ENCODE results near the gene PTPRT.

PTPRT gene

GRCh38 chr20:42775037-42775436 lies 414.7 kb downstream of the PTPRT start:
- Histone ChIP-seq H3K36me3 (ENCODE audit: low read length) (no peaks in the 10 kb centered on the region), H3K79me2 (ENCODE audit: insufficient read depth, low read length) (no peaks in the 10 kb centered on the region), H4K20me1 (ENCODE audit: low read depth, low read length) (no peaks in the 10 kb centered on the region), H3K27ac (ENCODE audit: low read depth, low read length) (no peak overlapping the region), H3K9me3 (ENCODE audit: insufficient read depth, low read length) (0 out of 2 replicates have a peak, but pooled peaks cover 2% of the 10 kb centered on the region), H3K4me3 (ENCODE audit: insufficient read depth, low read length, poor library complexity, severe bottlenecking) (no peak overlapping the region), H3K4me2 (ENCODE audit: low read depth, low read length, poor library complexity, severe bottlenecking) (no peak overlapping the region), H3K9me2 (replicated peaks; ENCODE audit: insufficient read depth, low read length) (no peaks in the 10 kb centered on the region), H2AFZ (ENCODE audit: low read depth, low read length, severe bottlenecking) (no peak overlapping the region), H3F3A (ENCODE audit: insufficient read depth) (no peaks in the 10 kb centered on the region), H3K9ac (ENCODE audit: low read length) (no peak overlapping the region), H3K27me3 (ENCODE audit: low read length) (no peaks in the 10 kb centered on the region)
- TF ChIP-seq EZH2phosphoT487 (conservative IDR thresholded peaks at IDR 0.05; ENCODE audit: low read length) = no peak
- TF ChIP-seq CTCF (IDR thresholded peaks at IDR 0.05; ENCODE audit: insufficient read depth, low read length, poor library complexity, severe bottlenecking) = no peak

GRCh38 chr20:42763015-42763414 lies 426.7 kb downstream of the PTPRT start:
- H3K4me3 ChIP-seq (ENCODE audit: insufficient read depth, low read length, poor library complexity, severe bottlenecking) = no peak overlapping the region
- no peak overlapping the region for H2AFZ ChIP-seq (ENCODE audit: low read depth, low read length, severe bottlenecking)
- no peaks in the 10 kb centered on the region for H3K9me3 ChIP-seq (ENCODE audit: insufficient read depth, low read length)
- H3F3A ChIP-seq (ENCODE audit: insufficient read depth) = no peaks in the 10 kb centered on the region
- H3K4me2 ChIP-seq (ENCODE audit: low read depth, low read length, poor library complexity, severe bottlenecking) = no peak overlapping the region
- no peaks in the 10 kb centered on the region for H4K20me1 ChIP-seq (ENCODE audit: low read depth, low read length)
- no peaks in the 10 kb centered on the region for H3K27me3 ChIP-seq (ENCODE audit: low read length)
- no peak overlapping the region for H3K27ac ChIP-seq (ENCODE audit: low read depth, low read length)
- H3K79me2 ChIP-seq (ENCODE audit: insufficient read depth, low read length) = no peaks in the 10 kb centered on the region
- H3K36me3 ChIP-seq (ENCODE audit: low read length) = no peaks in the 10 kb centered on the region
- TF ChIP-seq CTCF (IDR thresholded peaks at IDR 0.05; ENCODE audit: insufficient read depth, low read length, poor library complexity, severe bottlenecking) (no peak), EZH2phosphoT487 (conservative IDR thresholded peaks at IDR 0.05; ENCODE audit: low read length) (no peak)
- no peak overlapping the region for H3K9ac ChIP-seq (ENCODE audit: low read length)
- H3K9me2 ChIP-seq (replicated peaks; ENCODE audit: insufficient read depth, low read length) = no peaks in the 10 kb centered on the region

GRCh38 chr20:42756991-42757390 lies 432.7 kb downstream of the PTPRT start:
- Histone ChIP-seq H3F3A (ENCODE audit: insufficient read depth) (no peaks in the 10 kb centered on the region), H4K20me1 (ENCODE audit: low read depth, low read length) (no peaks in the 10 kb centered on the region), H3K9me2 (replicated peaks; ENCODE audit: insufficient read depth, low read length) (no peaks in the 10 kb centered on the region), H3K4me3 (ENCODE audit: insufficient read depth, low read length, poor library complexity, severe bottlenecking) (no peak overlapping the region), H3K9ac (ENCODE audit: low read length) (no peak overlapping the region), H3K27ac (ENCODE audit: low read depth, low read length) (no peak overlapping the region), H3K9me3 (ENCODE audit: insufficient read depth, low read length) (no peaks in the 10 kb centered on the region), H3K36me3 (ENCODE audit: low read length) (no peaks in the 10 kb centered on the region), H2AFZ (ENCODE audit: low read depth, low read length, severe bottlenecking) (no peak overlapping the region), H3K27me3 (ENCODE audit: low read length) (no peaks in the 10 kb centered on the region), H3K79me2 (ENCODE audit: insufficient read depth, low read length) (no peaks in the 10 kb centered on the region), H3K4me2 (ENCODE audit: low read depth, low read length, poor library complexity, severe bottlenecking) (no peak overlapping the region)
- TF ChIP-seq EZH2phosphoT487 (conservative IDR thresholded peaks at IDR 0.05; ENCODE audit: low read length) = no peak
- no peak for TF ChIP-seq CTCF (IDR thresholded peaks at IDR 0.05; ENCODE audit: insufficient read depth, low read length, poor library complexity, severe bottlenecking)

Data from SU-DHL-6 (cell line).